NOMO-1 (cell line): ENCODE results near the gene SIGLEC15.

Source experiments
- DNase-seq, 2 experiments: peaks; one replicate each; lab custom pipeline; 2025; ENCODE audit not compliant: unreplicated experiment in 2 of 2; lab: John Stamatoyannopoulos, UW

SIGLEC15 gene

GRCh38 chr18:45874491-45875184, 49.2 kb downstream of the SIGLEC15 start:
- DNase-seq, result no peak

- no peak for DNase-seq
Measured at GRCh38 chr18:45876161-45876560, 50.7 kb downstream of the SIGLEC15 start.

- DNase-seq, result no peak
Measured at GRCh38 chr18:45877403-45877802, 51.9 kb downstream of the SIGLEC15 start.

- DNase-seq, result peak; percentile 36 to 37
Measured at GRCh38 chr18:45879681-45880655, 54.5 kb downstream of the SIGLEC15 start.

- no peak for DNase-seq
Measured at GRCh38 chr18:45880876-45881558, 55.5 kb downstream of the SIGLEC15 start.

- no peak for DNase-seq
Measured at GRCh38 chr18:45887585-45887984, 62.1 kb downstream of the SIGLEC15 start.

GRCh38 chr18:45889419-45890064, 64.1 kb downstream of the SIGLEC15 start:
- peak; percentile 2 to 53 for DNase-seq

GRCh38 chr18:45890606-45891005, 65.1 kb downstream of the SIGLEC15 start:
- peak; percentile 62 to 77 for DNase-seq

GRCh38 chr18:45891806-45892205, 66.3 kb downstream of the SIGLEC15 start:
- no peak for DNase-seq
